ENCODE results near the gene SYT1. TPM values are rescaled to one million over a fixed set of nuclear protein-coding genes. Genes with fewer than 3 reads are reported as not detected.

SYT1 gene
- total RNA-seq, 4 donors from 2014 or later, result 1.1 to 3.7 (median 1.9) TPM

DNA sequence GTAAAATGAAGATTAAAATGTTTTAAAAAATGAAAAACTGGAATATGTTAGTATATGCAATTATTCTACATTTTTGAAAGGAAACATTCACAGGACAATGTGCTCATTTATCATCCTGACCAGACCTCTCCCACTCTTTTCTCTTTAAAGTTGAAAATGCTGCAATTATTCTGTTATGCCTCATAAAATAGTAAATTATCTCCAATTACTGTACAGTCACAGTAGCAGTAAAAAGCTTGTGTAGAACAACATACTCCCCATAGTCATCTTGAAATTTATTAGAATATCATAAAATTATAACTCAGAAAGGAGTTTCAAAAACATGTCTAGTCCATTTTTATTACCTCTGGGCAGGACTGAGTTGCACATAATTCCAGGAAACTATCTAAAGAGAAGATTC is 250.3 kb downstream of the SYT1 start:
- no peak for TF ChIP-seq CTCF (IDR thresholded peaks at IDR 0.05; ENCODE audit: low read depth)

DNA sequence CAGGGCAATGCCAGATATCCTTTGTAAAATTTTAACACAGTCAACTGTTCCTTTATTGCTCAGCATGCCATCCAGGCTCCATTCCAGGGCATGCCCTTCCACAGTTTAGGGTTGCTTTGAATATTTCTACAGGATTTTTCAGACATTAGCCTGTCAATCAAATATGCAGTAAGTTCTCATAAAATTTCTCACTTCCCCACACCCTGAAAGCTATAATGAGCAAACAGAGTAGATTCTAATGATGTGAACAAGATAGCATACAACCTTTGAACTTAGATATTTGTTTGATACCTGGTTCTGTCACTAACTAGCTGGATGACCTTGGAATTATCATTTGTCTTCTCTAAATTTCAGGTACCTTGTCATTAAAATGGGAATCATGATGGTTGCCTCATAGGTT is 251.2 kb downstream of the SYT1 start:
- no peak for TF ChIP-seq CTCF (IDR thresholded peaks at IDR 0.05; ENCODE audit: low read depth)

GRCh38 chr12:79119796-79120195 is 255.2 kb downstream of the SYT1 start:
- TF ChIP-seq CTCF (IDR thresholded peaks at IDR 0.05; ENCODE audit: low read depth), result no peak

DNA sequence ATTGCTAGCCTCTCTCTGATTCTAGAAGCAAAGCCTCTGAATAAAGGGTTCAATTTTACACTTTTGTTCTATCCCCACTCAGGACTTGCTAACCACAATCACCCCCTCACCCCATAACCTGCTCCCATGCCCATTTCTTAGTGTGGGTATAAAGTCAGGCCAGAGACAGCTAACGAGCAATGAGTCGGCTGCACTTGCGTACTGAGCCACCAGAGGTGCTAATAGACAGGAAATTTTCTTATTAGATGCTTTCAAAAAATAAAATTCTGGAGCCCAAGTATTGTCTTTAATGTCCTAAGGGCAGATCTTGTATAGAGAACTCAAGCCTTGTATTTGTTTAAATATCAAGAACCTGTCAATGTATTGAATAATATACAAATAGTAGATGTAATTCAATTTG is 256.9 kb downstream of the SYT1 start:
- no peak for TF ChIP-seq CTCF (IDR thresholded peaks at IDR 0.05; ENCODE audit: low read depth)

DNA sequence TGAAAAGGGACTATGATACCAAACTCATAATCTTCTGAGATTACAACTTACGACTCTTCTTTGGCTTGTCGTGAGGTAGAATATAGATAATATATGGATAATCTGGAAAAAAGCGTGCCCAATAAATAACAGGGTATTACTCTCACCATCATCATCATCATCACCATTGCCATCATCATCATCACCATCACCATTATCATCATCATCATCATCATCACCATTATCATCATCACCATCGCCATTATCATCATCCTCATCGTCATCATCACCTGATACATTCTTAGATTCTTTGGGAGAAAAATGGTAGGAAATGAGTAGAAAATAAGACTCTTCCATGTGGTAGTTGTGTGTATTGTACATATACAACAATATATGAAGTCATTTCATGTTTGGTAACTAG is 259.8 kb downstream of the SYT1 start:
- TF ChIP-seq CTCF (IDR thresholded peaks at IDR 0.05; ENCODE audit: low read depth), result no peak

DNA sequence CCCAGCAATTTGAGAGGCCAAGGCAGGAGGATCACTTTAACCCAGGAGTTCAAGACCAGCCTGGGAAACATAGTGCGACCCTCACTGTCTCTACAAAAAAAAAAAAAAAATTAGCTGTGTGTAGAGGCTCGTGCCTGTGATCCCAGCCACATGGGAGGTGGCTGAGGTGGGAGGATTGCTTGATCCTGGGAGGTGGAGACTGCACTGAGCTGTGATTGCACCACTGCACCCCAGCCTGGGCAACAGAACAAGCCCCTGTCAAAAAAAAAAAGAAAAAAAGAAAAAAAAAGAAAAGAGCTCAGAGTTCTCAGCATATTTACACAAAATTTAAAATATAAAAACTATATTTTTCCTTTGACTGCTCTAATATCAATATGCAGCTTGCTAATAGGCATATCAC is 260.8 kb downstream of the SYT1 start:
- no peak for TF ChIP-seq CTCF (IDR thresholded peaks at IDR 0.05; ENCODE audit: low read depth)

DNA sequence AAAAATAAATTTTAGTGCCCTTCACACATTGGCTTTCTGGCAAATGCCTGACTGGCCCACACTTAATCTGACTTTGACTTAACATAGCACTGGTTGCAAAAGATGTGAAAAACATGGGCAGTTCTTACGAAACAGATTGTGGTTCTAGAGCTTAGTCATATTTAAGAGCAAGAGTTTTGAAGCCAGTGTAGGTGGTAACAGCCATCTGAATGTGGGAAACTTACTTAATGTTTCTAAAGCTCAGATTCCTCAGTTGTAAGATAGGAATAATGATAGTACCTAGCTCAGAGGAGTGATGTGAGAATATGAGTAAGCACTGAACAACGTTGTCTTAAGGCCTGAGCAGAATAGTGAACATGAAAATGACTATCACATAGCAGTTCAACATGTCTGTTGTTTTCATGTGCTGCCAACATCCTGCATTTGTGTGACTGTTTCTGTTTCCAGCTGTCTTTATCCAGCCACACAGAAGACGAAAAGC is 262.7 kb downstream of the SYT1 start:
- TF ChIP-seq CTCF (IDR thresholded peaks at IDR 0.05; ENCODE audit: low read depth), result no peak
